Esophagus squamous epithelium (tissue), 5 donors: ENCODE results near the gene CHST14. TPM values are rescaled to one million over a fixed set of nuclear protein-coding genes. Genes with fewer than 3 reads are reported as not detected.

Experiments used
- DNase-seq: peaks from one replicate; lab custom pipeline; 2025; lab: John Stamatoyannopoulos, UW
- H3K27ac ChIP-seq, 4 donors: fragments of 200-600 bp; sonication (generic); one replicate each; pipeline ENCODE4 v1.5.1; 2016 to 2019; ENCODE audit warnings: mild to moderate bottlenecking in 1 of 4
- H3K27me3 ChIP-seq, 4 donors: fragments of 200-600 bp; sonication (generic); 1 replicate in 3 of 4; 2 replicates in 1 of 4; pipeline versions ENCODE4 v1.5.1 to v1.6.0; 2017 to 2021; ENCODE audit warnings: antibody characterized with exemption in 1 of 4
- H3K36me3 ChIP-seq, 3 donors: fragments of 200-600 bp; sonication (generic); one replicate each; pipeline ENCODE4 v1.5.1; 2016 to 2019
- H3K4me1 ChIP-seq, 3 donors: fragments of 200-600 bp; sonication (generic); one replicate each; pipeline ENCODE4 v1.5.1; 2017 to 2019
- H3K4me3 ChIP-seq, 4 donors: fragments of 200-600 bp; sonication (generic); 1 replicate in 3 of 4; 2 replicates in 1 of 4; pipeline ENCODE4 v1.5.1; 2016 to 2019; ENCODE audit warnings: mild to moderate bottlenecking in 2 of 4, moderate library complexity in 1 of 4
- H3K9me3 ChIP-seq, 3 donors: fragments of 200-600 bp; sonication (generic); one replicate each; pipeline ENCODE4 v1.5.1; 2016 to 2019
- CTCF ChIP-seq, 6 experiments: fragments of 450-650 bp in 4 of 6; fragments of 200-600 bp in 2 of 6; sonication (generic) in 2 of 6; IDR thresholded peaks; one replicate each; pipeline ENCODE4 v1.5.1; 2016 to 2019; ENCODE audit warnings: antibody characterized with exemption in 6 of 6, mild to moderate bottlenecking in 4 of 6, moderate library complexity in 4 of 6
- POLR2A ChIP-seq, 4 donors: fragments of 450-650 bp; IDR thresholded peaks; one replicate each; pipeline ENCODE4 v1.6.1; 2017; ENCODE audit warnings: antibody characterized with exemption in 4 of 4, mild to moderate bottlenecking in 4 of 4, moderate library complexity in 3 of 4
- WGBS, 2 donors: methylation state at CpG; one replicate each; pipeline ENCODE4 v1.1.5; 2018; 5-methylcytosine and 5-hydroxymethylcytosine counted together
- intact Hi-C: fragments of 100-400 bp; cut with DNase I; formaldehyde crosslinking; loops from one replicate; pipeline ENCODE4 v1.15.0; 2022
- total RNA-seq, 4 donors: library from RNA; depleted of rRNA; stranded (reverse); fragments of >200 nt; gene quantifications; one replicate each; pipeline ENCODE4 v1.1.0, GENCODE V29; 2016
- donor health status: DM: yes; HTN: yes; CAD: no.

Gene CHST14
- total RNA-seq: 1 to 10 TPM; 2.9 to 7.4 (median 5.2) TPM

GRCh38 chr15:40470423-40471104 is at the start of gene CHST14:
TSS of gene CHST14 (plus strand) at chr15:40470984. CDS start at chr15:40471214, 230 bp downstream.
- peaks cover 16 to 45% (median 17%) of the 10 kb centered on the region in 3 donors for H3K4me1 ChIP-seq
- intact Hi-C loops: no loop called here
- TF ChIP-seq POLR2A (IDR thresholded peaks at IDR 0.05) (no peak), CTCF (IDR thresholded peaks at IDR 0.05) (no peak)
- WGBS, 2 donors: 0 to 7% methylated on average over 3 to 4 of the region's 52 CpGs
- peak within 1 kb of the TSS; percentile 84 to 96 (median 90) for H3K27ac ChIP-seq
- no peaks in the 10 kb centered on the region for H3K27me3 ChIP-seq
- H3K36me3 ChIP-seq: peaks cover 0 to 18% (median 2%) of the 10 kb centered on the region in 3 donors
- no peak for DNase-seq
- H3K4me3 ChIP-seq: peak within 1 kb of the TSS; percentile 63 to 95 (median 80)
- no peaks in the 10 kb centered on the region for H3K9me3 ChIP-seq

- intact Hi-C loops: loop anchor here (5.0 kb wide), 1 partner anchor 139 kb away; the partner anchor contains the start of gene ANKRD63
- no peak for DNase-seq
- Histone ChIP-seq H3K36me3 (peaks cover 0 to 30% (median 0%) of the 10 kb centered on the region in 3 donors), H3K4me1 (peaks cover 11 to 24% (median 18%) of the 10 kb centered on the region in 3 donors), H3K27ac (no peak overlapping the region), H3K9me3 (no peaks in the 10 kb centered on the region), H3K4me3 (peak overlapping the region in 1 of 4 donors; percentile 37), H3K27me3 (no peaks in the 10 kb centered on the region)
- 13 to 24% methylated on average over 10 to 14 of the region's 31 CpGs for WGBS, 2 donors
- no peak for TF ChIP-seq POLR2A (IDR thresholded peaks at IDR 0.05)
- peak; percentile 68 to 98 (median 92) for TF ChIP-seq CTCF (IDR thresholded peaks at IDR 0.05)
These were observed 49.3 kb upstream of the CHST14 start for GRCh38 chr15:40421246-40422157.

GRCh38 chr15:40424483-40425115 is 46.2 kb upstream of the CHST14 start:
- no peak overlapping the region for H3K27ac ChIP-seq
- intact Hi-C loops: loop anchor here (5.0 kb wide), 1 partner anchor 142 kb away; the partner anchor contains the start of gene ANKRD63
- WGBS, 2 donors: 85 to 100% methylated on average over 1 to 6 of the region's 6 CpGs
- no peak overlapping the region for H3K4me3 ChIP-seq
- no peak for DNase-seq
- TF ChIP-seq CTCF (IDR thresholded peaks at IDR 0.05) (no peak), POLR2A (IDR thresholded peaks at IDR 0.05) (no peak)
- H3K4me1 ChIP-seq: peaks cover 11 to 24% (median 18%) of the 10 kb centered on the region in 3 donors
- no peaks in the 10 kb centered on the region for H3K27me3 ChIP-seq
- H3K36me3 ChIP-seq: peaks cover 0 to under 1% (median 0%) of the 10 kb centered on the region in 3 donors
- no peaks in the 10 kb centered on the region for H3K9me3 ChIP-seq

GRCh38 chr15:40425681-40426080 is 45.1 kb upstream of the CHST14 start:
- no peak overlapping the region for H3K27ac ChIP-seq
- H3K9me3 ChIP-seq: no peaks in the 10 kb centered on the region
- no peaks in the 10 kb centered on the region for H3K27me3 ChIP-seq
- WGBS, 2 donors: 87 to 90% methylated on average over 5 of the region's 5 CpGs
- peaks cover 11 to 23% (median 16%) of the 10 kb centered on the region in 3 donors for H3K4me1 ChIP-seq
- no peak overlapping the region for H3K4me3 ChIP-seq
- no peak for DNase-seq
- intact Hi-C loops: no loop called here
- H3K36me3 ChIP-seq: no peaks in the 10 kb centered on the region
- TF ChIP-seq CTCF (IDR thresholded peaks at IDR 0.05) (no peak), POLR2A (IDR thresholded peaks at IDR 0.05) (no peak)
